Ovary (tissue), 9 donors: ENCODE measurements around the gene HHAT. TPM values are rescaled to one million over a fixed set of nuclear protein-coding genes. Genes with fewer than 3 reads are reported as not detected.

Source experiments
- DNase-seq, 5 donors: peaks; one replicate each; pipeline ENCODE4 v3.0.0-alpha.2; 2019 to 2020
- H3K27ac ChIP-seq, 2 donors: fragments of 200-600 bp; one replicate each; pipeline versions ENCODE4 v1.5.1 to v1.8.0; 2019 to 2022
- H3K27me3 ChIP-seq: fragments of 200-600 bp; one replicate; pipeline ENCODE4 v1.8.0; 2022
- H3K36me3 ChIP-seq: fragments of 200-600 bp; sonication (generic); one replicate; pipeline ENCODE4 v1.5.1; 2019
- H3K4me1 ChIP-seq: one replicate; pipeline ENCODE4 v1.8.1; 2013; ENCODE audit warnings: mild to moderate bottlenecking, moderate library complexity; ENCODE audit not compliant: insufficient read depth
- H3K4me3 ChIP-seq: fragments of 200-600 bp; sonication (generic); one replicate; pipeline ENCODE4 v1.5.1; 2017
- H3K9me3 ChIP-seq, 2 donors: fragments of 200-600 bp in 1 of 2; sonication (generic) in 1 of 2; one replicate each; pipeline versions ENCODE4 v1.5.1 to v1.8.1; 2013 to 2019; ENCODE audit warnings: mild to moderate bottlenecking in 1 of 2, moderate library complexity in 1 of 2
- CTCF ChIP-seq, 3 donors: fragments of 450-650 bp in 2 of 3; fragments of 200-600 bp in 1 of 3; IDR thresholded peaks; one replicate each; pipeline versions ENCODE4 v1.5.1 to v1.8.0; 2016 to 2022; ENCODE audit warnings: antibody characterized with exemption in 3 of 3, mild to moderate bottlenecking in 1 of 3
- EP300 ChIP-seq: sonication (generic); formaldehyde crosslinking; IDR thresholded peaks from one replicate; pipeline ENCODE4 v1.6.1; 2017; ENCODE audit warnings: antibody characterized with exemption
- POLR2A ChIP-seq: fragments of 450-650 bp; IDR thresholded peaks from one replicate; pipeline ENCODE4 v1.6.1; 2017; ENCODE audit warnings: antibody characterized with exemption, mild to moderate bottlenecking, moderate library complexity
- WGBS, 3 donors: extraction: QIAGEN DNeasy Blood & Tissue Kit in 1 of 3; methylation state at CpG; one replicate each; pipeline versions ENCODE4 v1.1.5 to v1.1.7; 2013 to 2017; 5-methylcytosine and 5-hydroxymethylcytosine counted together
- intact Hi-C, 4 donors: fragments of 100-400 bp; cut with DNase I; formaldehyde crosslinking; loops; one replicate each; pipeline versions ENCODE4 v1.11.0 to v1.15.1; 2022 to 2023
- polyA plus RNA-seq, 2 donors: library from polyadenylated mRNA; stranded (reverse); fragments of 200-250 nt in 1 of 2; fragments of 350-450 nt in 1 of 2; fragmentation: Illumina TruSeq in 1 of 2; extraction: RNeasy Lipid Tissue Mini Kit (QIAGEN cat#74804) in 1 of 2; gene quantifications; one replicate each; pipeline ENCODE4 v1.2.3, GENCODE V29; 2013 to 2014
- total RNA-seq, 7 donors: library from RNA; depleted of rRNA in 2 of 7; stranded (reverse); fragments of >200 nt in 2 of 7; fragmentation: NEBNext Ultra II Directional in 3 of 7; extraction: Animal tissue kit (Norgen Biotek cat#: 25700) in 3 of 7; gene quantifications; one replicate each; pipeline versions ENCODE4 v1.1.0 to v1.2.4, GENCODE V29; 2016 to 2023
- donor health status: DM: no; HTN: no; CAD: no; lungs with moderate emphysema.
- donor health status: DM: no; HTN: no; CAD: no.
- donor health status: Bipolar disorder and iron deficiency.
- donor health status: DM: yes; HTN: yes; CAD: no.
- donor health status: DM: no; HTN: no; CAD: no.
- donor health status: DM: yes; HTN: yes; CAD: no.

HHAT gene
- total and polyA plus RNA-seq, 9 donors, result 2.1 to 10.5 (median 4.1) TPM

- Histone ChIP-seq H3K4me3 (no peak overlapping the region), H3K4me1 (no peaks in the 10 kb centered on the region), H3K9me3 (no peaks in the 10 kb centered on the region), H3K36me3 (no peaks in the 10 kb centered on the region), H3K27me3 (no peaks in the 10 kb centered on the region), H3K27ac (no peak overlapping the region)
- DNase-seq, result no peak
- intact Hi-C loops, result no loop called here
- TF ChIP-seq POLR2A (no peak), EP300 (no peak)
- WGBS, 3 donors, result 81 to 96% (median 88%) methylated on average over 2 of the region's 2 CpGs
Measured at GRCh38 chr1:210570116-210570515, 241.4 kb downstream of the HHAT start.

- no peaks in the 10 kb centered on the region for H3K4me1 ChIP-seq
- DNase-seq, result no peak
- no peak overlapping the region for H3K27ac ChIP-seq
- H3K9me3 ChIP-seq, result no peaks in the 10 kb centered on the region
- no peaks in the 10 kb centered on the region for H3K36me3 ChIP-seq
- intact Hi-C loops, result no loop called here
- H3K4me3 ChIP-seq, result no peak overlapping the region
- TF ChIP-seq EP300 (no peak), CTCF (IDR thresholded peaks at IDR 0.05) (no peak), POLR2A (no peak)
- WGBS, 3 donors, result 75 to 79% (median 76%) methylated on average over 14 of the region's 14 CpGs
- no peaks in the 10 kb centered on the region for H3K27me3 ChIP-seq
Measured at GRCh38 chr1:210571356-210572284, 242.9 kb downstream of the HHAT start.

DNA sequence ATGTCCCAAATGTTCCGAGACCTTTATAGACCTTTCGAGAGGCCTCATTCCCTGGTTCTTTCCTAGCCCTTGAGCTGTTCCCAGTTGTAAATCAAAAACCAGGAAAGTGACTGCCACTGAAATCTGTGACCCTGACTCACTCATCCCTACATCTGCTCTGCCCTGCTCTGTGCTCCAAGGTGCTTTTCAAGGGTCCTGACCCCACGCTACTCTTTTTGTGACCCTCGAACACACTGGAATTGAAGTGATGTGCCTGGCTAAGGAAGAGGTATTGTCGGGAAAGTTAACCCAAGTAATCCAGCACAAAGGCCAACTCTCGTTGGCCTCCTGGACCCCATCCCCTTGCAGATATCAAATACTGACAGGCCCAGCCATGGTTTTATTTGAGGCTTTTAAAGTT is 244.4 kb downstream of the HHAT start:
- TF ChIP-seq CTCF (IDR thresholded peaks at IDR 0.05) (no peak), EP300 (no peak), POLR2A (no peak)
- 76 to 88% (median 87%) methylated on average over 6 of the region's 6 CpGs for WGBS, 3 donors
- no peaks in the 10 kb centered on the region for H3K4me1 ChIP-seq
- intact Hi-C loops, result no loop called here
- H3K36me3 ChIP-seq, result no peaks in the 10 kb centered on the region
- no peak for DNase-seq
- no peak overlapping the region for H3K27ac ChIP-seq
- H3K27me3 ChIP-seq, result no peaks in the 10 kb centered on the region
- no peaks in the 10 kb centered on the region for H3K9me3 ChIP-seq
- no peak overlapping the region for H3K4me3 ChIP-seq

- 58 to 68% (median 60%) methylated on average over 10 of the region's 10 CpGs for WGBS, 3 donors
- no peaks in the 10 kb centered on the region for H3K27me3 ChIP-seq
- no peak overlapping the region for H3K27ac ChIP-seq
- H3K9me3 ChIP-seq, result no peaks in the 10 kb centered on the region
- intact Hi-C loops, result no loop called here
- TF ChIP-seq POLR2A (no peak), EP300 (no peak), CTCF (IDR thresholded peaks at IDR 0.05) (no peak)
- H3K36me3 ChIP-seq, result no peaks in the 10 kb centered on the region
- H3K4me3 ChIP-seq, result no peak overlapping the region
- no peaks in the 10 kb centered on the region for H3K4me1 ChIP-seq
- no peak for DNase-seq
Measured at GRCh38 chr1:210582205-210582970, 253.7 kb downstream of the HHAT start.
